GM18502 (cell line): Measurements from ENCODE around the gene IMPDH1.

ENCODE experiments used
- ATAC-seq: cut with Tn5 transposase; IDR thresholded peaks from one replicate; pipeline ENCODE4 v1.9.1; 2021; ENCODE audit warnings: mild to moderate bottlenecking; ENCODE audit not compliant: unreplicated experiment, poor library complexity

The IMPDH1 gene

GRCh38 chr7:128343554-128344430 is 66.0 kb downstream of the IMPDH1 start, which contains the start of gene RBM28:
Gene RBM28 (minus strand): TSS chr7:128343908. CDS start chr7:128343793, 115 bp downstream.
- ATAC-seq = peak; percentile 96
